Fibroblast of skin of right biceps (primary cell): ENCODE results near the gene GDAP1L1.
"Not testable (repeated sequence)": the region's sequence is repeated elsewhere in the genome, so short reads cannot be mapped to it uniquely, and the experiment has no call there.

Experiments used
- DNase-seq: peaks from one replicate; pipeline ENCODE4 v3.0.0-alpha.2; 2013

The GDAP1L1 gene

GRCh38 chr20:44256961-44257360, 9.9 kb downstream of the GDAP1L1 start:
- no peak for DNase-seq

GRCh38 chr20:44258226-44258890, 11.2 kb downstream of the GDAP1L1 start:
- no peak for DNase-seq

GRCh38 chr20:44264287-44264686, 17.2 kb downstream of the GDAP1L1 start:
- peak; percentile 14 for DNase-seq

- DNase-seq: no peak
These were observed 21.7 kb downstream of the GDAP1L1 start for GRCh38 chr20:44268802-44269201.

DNA sequence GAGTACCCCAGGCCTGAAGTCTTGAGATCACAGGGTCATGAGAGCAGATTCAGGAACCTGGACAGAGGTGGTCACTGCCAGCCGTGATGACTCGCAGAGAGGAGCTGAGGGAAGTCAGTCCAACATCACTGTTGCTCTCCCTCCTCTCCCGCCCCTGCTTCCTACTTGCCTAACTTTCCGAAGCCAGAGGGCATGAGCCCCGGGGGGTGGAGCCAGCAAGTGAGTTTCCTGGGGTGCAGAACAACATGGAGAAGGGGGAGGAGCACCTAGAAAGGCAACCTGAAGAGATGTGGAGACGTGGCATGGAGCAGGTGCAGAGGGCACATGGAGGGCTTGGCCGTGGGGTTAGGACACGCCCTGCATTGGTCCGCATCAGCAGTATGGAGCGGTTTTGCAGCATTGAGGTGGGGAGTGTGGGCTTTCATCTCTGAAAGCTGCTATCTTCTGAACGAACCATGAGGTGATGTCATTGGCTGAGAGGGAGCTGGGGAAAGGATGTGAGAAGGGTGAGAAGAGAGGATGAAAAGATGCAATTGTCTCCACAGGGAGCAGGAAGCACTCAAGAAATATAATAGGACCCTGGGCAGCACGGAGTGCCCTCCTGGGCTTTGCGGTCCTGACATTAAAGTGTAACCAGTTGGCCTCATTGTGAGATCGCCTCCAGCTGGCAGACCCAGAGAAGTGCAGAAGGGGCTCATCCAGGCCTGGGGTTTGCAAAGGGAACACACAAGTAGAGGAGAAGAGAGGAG, 25.0 kb downstream of the GDAP1L1 start:
- DNase-seq: no peak

DNA sequence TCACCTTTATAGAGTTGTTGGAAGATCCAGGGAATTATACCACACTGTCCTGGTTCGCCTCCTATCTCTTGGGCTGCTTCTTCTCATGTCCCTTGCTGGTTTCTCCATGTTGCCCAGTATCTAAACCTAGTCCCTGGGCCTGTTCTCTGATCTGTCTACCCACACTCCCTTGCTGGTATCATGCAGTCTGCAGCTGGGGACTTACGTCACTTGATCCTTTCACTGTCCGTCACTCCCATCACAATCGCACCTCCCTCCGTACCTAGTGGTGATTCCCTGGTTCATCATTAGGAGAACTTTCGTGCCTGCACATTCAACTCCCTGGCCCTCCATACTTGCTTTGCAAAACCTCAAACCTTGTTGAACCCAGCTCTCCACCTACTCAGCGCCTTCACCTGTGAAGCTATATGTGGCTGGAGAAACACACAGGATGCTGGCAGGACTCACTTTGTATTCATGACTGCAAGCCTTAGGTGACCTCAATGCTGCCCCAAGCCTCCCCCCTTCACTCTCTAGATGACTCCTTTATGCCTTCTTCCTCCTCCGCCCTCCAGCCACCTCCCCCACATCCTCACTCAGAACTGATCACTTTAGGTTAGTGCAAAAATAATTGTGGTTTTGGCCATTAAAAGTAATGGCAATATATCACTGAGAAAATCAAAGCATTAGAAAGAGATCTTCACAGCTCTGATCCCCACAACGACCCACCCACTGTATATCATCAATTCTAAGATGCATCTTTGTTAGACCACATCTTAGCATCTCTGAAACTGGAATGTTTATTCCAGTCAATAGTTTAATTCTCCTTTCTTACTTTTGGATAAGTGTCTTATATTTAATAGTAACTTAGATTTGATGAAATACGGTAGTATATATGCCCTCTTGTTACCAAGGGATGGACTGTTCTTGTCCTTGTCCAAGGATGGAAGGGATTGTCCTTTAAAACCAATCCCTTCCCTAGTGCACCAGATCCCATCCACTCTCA, 26.4 kb downstream of the GDAP1L1 start:
- no peak for DNase-seq

- DNase-seq: no peak
These were observed 27.4 kb downstream of the GDAP1L1 start for GRCh38 chr20:44274303-44275017.

DNA sequence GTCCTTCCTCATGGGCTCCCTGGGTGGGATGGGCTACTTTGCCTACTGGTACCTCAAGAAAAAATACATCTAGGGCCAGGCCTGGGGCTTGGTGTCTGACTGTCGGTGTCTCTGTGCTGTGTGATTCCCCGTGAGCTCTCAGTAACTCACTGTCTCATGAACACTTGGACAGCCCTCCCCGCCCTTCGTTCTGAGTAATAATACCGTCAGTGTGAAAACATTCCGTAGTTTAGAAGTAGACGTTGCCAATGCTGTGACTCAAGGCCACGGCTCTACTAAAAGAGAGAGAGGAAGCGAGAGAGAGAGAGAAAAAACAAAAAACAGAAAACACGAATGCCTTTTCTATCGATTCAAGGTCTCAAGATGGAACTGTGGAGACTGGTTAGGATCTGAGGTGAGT, 32.1 kb downstream of the GDAP1L1 start:
- DNase-seq: peak; percentile 81

GRCh38 chr20:44280387-44280786, 33.3 kb downstream of the GDAP1L1 start:
- no peak for DNase-seq

- no peak for DNase-seq
These were observed 35.1 kb downstream of the GDAP1L1 start for GRCh38 chr20:44282192-44282591.

GRCh38 chr20:44284032-44284431, 36.9 kb downstream of the GDAP1L1 start:
- peak; percentile 21 for DNase-seq

- DNase-seq: no peak
These were observed 40.4 kb downstream of the GDAP1L1 start for GRCh38 chr20:44287272-44288097.

DNA sequence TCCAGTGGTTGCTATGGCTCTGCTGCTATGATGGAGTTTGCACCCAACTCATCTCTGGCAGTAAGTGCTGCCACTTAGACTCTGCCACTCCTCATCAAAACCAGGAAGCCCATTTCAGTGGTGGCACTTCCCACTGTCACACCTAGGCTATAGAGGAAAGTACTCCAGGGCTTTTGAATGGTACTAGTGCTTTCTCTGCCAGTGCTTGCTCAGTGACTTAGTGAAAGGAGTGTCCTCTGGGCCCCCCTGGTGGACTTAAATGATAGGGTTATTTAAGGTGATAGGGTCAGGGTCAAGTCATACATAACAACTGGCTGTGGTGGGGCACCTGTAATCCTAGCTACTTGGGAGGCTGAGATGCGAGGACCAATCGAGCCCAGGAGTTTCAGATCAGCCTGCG, 41.1 kb downstream of the GDAP1L1 start:
- DNase-seq: no peak

- DNase-seq: no peak
These were observed 44.6 kb downstream of the GDAP1L1 start for GRCh38 chr20:44291754-44292153.

DNA sequence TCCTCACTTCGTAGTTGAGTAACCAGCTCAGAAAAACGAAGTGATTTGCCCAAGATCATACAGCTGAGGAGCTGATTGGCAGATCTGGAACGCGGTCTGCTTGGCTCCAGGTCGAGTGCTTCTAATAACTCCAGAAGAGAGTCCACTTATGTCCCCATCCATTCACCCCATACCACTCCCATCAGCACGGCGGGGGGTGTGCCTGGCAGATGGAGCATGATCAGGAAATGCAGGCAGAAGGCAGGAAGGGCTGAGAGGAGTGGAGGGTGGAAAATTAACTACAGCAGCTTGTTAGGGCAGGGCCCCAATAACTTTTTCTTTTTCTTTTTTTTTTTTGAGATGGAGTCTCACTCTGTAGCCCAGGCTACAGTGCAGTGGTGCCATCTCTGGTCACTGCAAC, 48.9 kb downstream of the GDAP1L1 start:
- DNase-seq: no peak

DNA sequence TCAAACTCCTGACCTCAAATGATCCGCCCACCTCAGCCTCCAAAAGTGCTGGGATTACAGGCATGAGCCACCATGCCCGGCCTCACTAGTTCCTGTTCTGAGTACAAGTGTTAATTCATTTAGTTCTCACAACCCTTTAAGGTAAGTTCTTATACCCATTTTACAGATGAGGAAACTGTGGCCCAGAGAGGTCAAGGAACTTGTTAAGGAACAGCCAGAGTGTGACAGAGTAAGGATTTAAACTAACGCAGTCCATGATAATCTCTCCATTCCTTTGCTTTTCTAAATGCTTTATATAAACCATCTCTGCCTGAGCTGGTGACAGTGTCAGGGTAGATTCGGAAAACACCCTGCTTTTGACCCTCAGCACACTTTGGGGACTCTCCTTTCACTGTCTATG, 50.6 kb downstream of the GDAP1L1 start:
- DNase-seq: no peak

DNA sequence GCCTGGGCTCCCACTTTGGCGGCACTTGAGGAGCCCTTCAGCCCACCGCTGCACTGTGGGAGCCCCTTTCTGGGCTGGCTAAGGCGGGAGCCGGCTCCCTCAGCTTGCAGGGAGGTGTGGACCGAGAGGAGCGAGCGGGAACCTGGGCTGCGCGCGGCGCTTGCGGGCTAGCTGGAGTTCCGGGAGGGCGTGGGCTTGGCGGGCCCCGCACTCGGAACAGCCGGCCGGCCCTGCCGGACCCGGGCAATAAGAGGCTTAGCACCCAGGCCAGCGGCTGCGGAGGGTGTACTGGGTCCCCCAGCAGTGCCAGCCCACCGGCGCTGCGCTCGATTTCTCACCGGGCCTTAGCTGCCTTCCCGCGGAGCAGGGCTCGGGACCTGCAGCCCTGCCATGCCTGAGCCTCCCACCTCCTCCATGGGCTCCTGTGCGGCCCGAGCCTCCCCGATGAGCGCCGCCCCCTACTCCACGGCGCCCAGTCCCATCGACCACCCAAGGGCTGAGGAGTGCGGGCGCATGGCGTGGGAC, 52.0 kb downstream of the GDAP1L1 start:
- DNase-seq: not testable (repeated sequence)

DNA sequence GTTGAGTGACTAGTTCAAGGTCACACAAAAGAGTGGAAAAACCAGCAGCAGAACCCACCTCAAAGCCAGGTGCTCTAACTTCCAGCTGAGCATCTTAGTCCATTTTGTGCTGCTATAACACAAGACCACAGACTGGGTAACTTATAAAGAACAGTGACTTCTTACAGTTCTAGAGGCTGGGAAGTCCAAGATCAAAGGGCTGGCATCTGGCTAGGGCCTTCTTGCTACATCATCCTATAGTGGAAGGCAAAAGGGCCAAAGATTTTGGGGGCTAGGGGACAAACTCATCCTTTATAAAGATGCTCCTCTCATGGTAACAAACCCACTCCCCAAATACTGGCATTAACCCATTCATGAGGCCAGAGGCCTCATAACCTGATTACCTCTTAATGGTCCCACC, 54.2 kb downstream of the GDAP1L1 start:
- DNase-seq: no peak

DNA sequence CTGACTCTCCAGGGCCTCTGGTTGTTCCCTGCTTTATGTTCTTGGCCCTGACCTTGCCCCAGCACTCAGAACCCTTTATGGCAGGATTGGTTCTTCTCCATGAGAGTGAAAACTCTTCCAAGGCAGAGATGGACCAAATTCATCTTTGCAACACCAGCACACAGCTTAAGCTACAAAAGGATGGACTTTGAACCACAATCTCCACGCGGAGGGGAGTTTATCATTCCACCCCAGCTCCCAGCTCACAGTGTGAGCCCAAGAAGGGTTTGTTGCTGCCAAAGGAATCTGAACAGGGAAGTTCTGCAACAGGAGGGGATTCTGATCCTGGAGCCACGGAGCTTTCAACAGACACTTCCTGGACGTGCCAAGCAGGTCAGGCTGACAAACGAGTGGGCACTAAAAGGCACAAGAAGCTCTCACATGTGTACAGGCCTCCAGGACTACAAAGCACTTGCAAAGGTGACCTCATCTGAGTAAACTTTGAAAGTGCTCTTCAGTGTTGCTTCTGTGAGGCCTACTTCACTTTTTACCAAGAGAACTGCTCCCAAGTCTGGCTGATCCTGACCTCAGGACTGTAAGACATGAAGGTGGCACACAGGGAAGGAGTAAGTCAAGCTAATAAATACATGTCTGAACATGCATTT, 55.0 kb downstream of the GDAP1L1 start:
- no peak for DNase-seq

DNA sequence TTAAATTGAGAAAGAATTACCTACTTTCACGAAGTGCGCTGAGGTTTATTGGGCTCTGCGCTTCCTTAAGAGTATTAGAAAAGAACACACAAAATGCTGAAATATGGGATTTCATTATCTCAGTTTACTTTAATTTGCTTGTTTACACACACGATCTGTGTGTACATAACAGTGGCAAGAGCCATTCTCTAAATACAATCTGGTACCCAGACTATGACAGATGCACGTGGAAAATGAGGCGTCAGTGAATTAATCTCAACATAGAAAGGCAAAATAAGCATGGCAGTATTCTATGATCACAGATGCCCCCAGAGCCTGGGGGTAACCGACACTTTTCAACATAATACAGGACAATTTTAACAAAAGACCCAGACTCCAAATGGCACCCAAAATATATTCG, 55.6 kb downstream of the GDAP1L1 start:
- no peak for DNase-seq

DNA sequence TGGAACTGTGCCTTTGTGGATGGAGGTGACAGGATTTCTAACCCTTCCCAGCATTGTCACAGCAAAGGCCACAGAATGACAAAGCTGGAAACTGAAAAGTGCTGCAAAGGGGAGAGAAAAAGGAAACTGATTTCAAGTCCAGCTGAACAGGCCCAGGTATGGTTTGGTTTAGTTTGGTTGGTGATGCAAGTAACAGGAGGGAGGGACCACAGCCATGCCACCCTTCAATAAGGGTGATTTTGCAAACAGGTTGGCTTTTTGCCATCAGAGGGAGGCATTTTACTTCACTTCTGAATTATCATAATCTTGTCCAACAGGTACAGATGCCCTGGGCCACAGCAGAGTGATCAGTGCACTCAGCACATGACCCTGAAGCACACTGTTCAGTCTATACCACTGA, 57.3 kb downstream of the GDAP1L1 start:
- no peak for DNase-seq
